Activated CD4-positive, alpha-beta memory T cell treated with anti-CD3 and anti-CD28 coated beads, Interleukin-2, amount 10 ng/mL, durations not matched to agents 7 days and 5 days (primary cell): ENCODE measurements around the gene LST1. TPM values are rescaled to one million over a fixed set of nuclear protein-coding genes. Genes with fewer than 3 reads are reported as not detected.
A peak's percentile ranks its signal among the peaks of the same experiment; 100 is the strongest.

Experiments
- CTCF ChIA-PET: fragments of 350-600 bp; sonication (Branson Sonifier 250); formaldehyde crosslinking; loops from one replicate; lab custom pipeline; 2021; ENCODE audit warnings: antibody characterized with exemption, inconsistent platforms; lab: Charles Lee
- POLR2A ChIA-PET: fragments of 350-600 bp; sonication (Branson Sonifier 250); formaldehyde crosslinking; loops from one replicate; lab custom pipeline; 2021; ENCODE audit warnings: antibody characterized with exemption; lab: Charles Lee
- DNase-seq: peaks from one replicate; pipeline ENCODE4 v3.0.0-alpha.2; 2020
- H3K27ac Mint-ChIP-seq: one replicate; pipeline ENCODE4 v1.8.0; 2021; ENCODE audit warnings: mild to moderate bottlenecking, mixed read lengths
- H3K27me3 Mint-ChIP-seq: one replicate; pipeline ENCODE4 v1.8.0; 2021; ENCODE audit warnings: mixed read lengths
- H3K36me3 Mint-ChIP-seq: one replicate; pipeline ENCODE4 v1.8.0; 2021; ENCODE audit warnings: low read depth, mixed read lengths
- H3K4me1 Mint-ChIP-seq: one replicate; pipeline ENCODE4 v1.8.0; 2021; ENCODE audit warnings: mixed read lengths
- H3K4me3 Mint-ChIP-seq: one replicate; pipeline ENCODE4 v1.8.0; 2021; ENCODE audit warnings: mild to moderate bottlenecking, mixed read lengths
- H3K9me3 Mint-ChIP-seq: one replicate; pipeline ENCODE4 v1.8.0; 2021; ENCODE audit warnings: mixed read lengths
- total RNA-seq, 2 experiments: library from RNA; stranded (reverse); gene quantifications; one replicate each; pipeline ENCODE4 v1.2.3, GENCODE V29; 2021

Gene LST1
- total RNA-seq, 2 experiments from 2014 or later = 69.8 to 74.5 TPM

DNA sequence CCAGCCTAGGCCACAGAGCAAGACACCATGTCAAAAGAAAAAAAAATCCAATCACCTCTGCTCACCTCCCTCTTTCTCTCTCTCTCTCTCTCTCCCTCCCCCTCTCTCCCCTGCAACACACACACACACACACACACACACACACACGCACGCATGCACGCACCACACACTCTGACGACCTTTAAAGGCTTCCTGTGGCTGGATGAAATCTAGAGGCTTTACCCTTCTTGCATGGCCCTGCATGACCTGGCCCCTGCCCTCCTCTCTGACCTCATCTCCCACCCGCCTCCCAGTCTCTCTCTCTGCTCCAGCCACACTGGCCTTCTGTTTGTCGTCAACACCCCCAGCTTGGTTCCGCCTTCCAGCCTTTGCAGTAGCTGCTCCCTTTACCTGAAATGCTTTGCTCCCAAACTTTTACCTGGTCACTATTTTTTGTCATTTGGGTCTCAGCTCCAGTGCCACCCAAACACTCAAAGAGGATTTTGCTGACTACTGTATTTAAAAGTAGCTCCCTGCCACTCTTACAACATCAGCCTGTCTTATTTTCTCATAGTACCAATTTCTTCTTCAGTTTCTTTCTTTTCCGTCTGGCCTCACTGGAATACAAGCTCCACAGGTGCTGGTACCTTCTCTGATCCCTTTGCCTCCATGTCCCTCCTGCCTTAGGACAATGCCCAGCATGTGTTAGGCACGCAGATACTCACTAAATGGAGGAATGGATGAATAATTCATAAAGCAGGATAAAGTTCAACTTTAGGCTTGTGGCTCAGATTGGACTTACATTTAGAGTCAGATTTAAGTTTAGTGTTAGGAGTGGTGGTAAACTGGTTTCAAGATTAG, 18.3 kb upstream of the LST1 start:
- Mint-ChIP-seq H3K4me3 (peak overlapping the region; percentile 4), H3K4me1 (peaks cover 64% of the 10 kb centered on the region), H3K27ac (peak overlapping the region; percentile 66), H3K36me3 (peaks cover 28% of the 10 kb centered on the region), H3K27me3 (peaks cover 47% of the 10 kb centered on the region), H3K9me3 (no peaks in the 10 kb centered on the region)
- ChIA-PET POLR2A (interaction anchor here (0.8 to 36.9 kb wide), 7 partner anchors 5 to 295 kb away, joined by 3 to 1578 read pairs (median 7); partner anchors contain the start of genes ATP6V1G2, DDX39B, LST1 and LTA), CTCF (interaction anchor here (0.9 to 5.4 kb wide), 8 partner anchors 9 to 30 kb away, joined by 3 to 63 read pairs (median 8); partner anchors contain the start of genes DDX39B, LST1, LTB and NCR3)
- no peak for DNase-seq

DNA sequence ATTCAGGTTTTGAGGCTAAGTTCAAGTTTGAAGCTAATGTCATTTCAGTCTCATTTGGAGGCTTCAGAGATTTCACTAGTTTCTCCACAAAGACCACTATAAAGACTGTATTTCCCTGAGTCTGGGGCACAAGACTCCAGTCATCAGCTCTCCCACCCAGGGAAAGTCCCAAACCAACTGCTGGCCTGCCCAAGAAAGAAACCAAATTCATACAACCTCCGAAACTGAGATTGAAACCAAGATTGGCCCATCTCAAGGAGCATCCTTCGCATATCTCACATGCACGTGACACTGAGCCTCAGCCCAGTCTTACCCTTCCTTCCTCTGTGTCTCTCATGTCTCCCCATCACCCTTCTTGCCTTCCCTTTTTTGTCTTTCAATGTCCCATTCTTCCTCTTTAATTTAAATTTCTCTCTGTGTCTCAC, 17.5 kb upstream of the LST1 start:
- Mint-ChIP-seq H3K4me1 (peaks cover 69% of the 10 kb centered on the region), H3K9me3 (no peaks in the 10 kb centered on the region), H3K36me3 (peaks cover 25% of the 10 kb centered on the region), H3K27ac (peak overlapping the region; percentile 66), H3K4me3 (peak overlapping the region; percentile 23), H3K27me3 (peaks cover 41% of the 10 kb centered on the region)
- CTCF ChIA-PET = interaction anchor here (1.2 to 5.4 kb wide), 7 partner anchors 8 to 29 kb away, joined by 4 to 63 read pairs (median 11); partner anchors contain the start of genes DDX39B, LST1 and LTB
- DNase-seq = peak; percentile 79
- POLR2A ChIA-PET = interaction anchor here (0.8 to 36.9 kb wide), 7 partner anchors 4 to 294 kb away, joined by 3 to 1578 read pairs (median 7); partner anchors contain the start of genes ATP6V1G2, DDX39B, LST1 and LTA

DNA sequence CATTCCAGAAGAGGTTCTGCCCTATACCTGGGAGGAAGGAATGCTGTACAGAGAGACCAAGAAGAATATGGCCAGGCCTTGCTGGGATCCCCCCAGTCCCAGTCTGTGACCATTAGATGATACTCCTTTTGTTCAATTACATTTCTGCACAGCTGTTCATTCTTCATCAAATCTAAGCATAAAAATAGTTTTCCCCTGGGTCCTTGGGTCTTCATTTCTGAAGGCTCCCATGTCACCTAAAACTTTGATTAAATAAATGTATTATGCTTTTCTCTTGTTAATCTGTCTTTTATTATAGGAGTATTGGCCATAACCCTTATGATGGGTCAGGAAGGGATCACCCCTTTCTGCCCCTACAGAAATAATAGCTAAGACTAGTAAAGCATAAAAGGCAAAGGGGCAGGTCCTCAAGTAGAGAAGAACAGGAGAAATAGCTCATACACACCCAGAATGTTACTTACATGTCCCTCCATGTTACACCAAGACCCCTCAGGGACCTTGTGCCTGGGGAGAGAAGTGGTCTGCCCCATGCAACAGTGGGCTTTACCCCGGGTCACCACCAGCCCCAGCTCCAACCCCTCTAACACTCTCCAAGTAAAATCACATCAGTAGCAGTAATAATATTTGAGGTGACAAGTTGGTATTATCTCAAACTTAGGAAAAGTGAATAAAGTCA, 16.1 kb upstream of the LST1 start:
- H3K4me1 Mint-ChIP-seq = peaks cover 76% of the 10 kb centered on the region
- H3K9me3 Mint-ChIP-seq = no peaks in the 10 kb centered on the region
- no peak overlapping the region for H3K27ac Mint-ChIP-seq
- DNase-seq = no peak
- H3K4me3 Mint-ChIP-seq = no peak overlapping the region
- POLR2A ChIA-PET = interaction anchor here (0.9 to 36.9 kb wide), 8 partner anchors 2 to 626 kb away, joined by 3 to 1578 read pairs (median 4); partner anchors contain the start of genes DDX39B, LST1, LTA and LTB
- CTCF ChIA-PET = interaction anchor here (0.7 to 5.4 kb wide), 7 partner anchors 11 to 28 kb away, joined by 3 to 63 read pairs (median 6); partner anchors contain the start of genes LST1, LTB and NCR3
- H3K27me3 Mint-ChIP-seq = peaks cover 33% of the 10 kb centered on the region
- H3K36me3 Mint-ChIP-seq = peaks cover 18% of the 10 kb centered on the region

DNA sequence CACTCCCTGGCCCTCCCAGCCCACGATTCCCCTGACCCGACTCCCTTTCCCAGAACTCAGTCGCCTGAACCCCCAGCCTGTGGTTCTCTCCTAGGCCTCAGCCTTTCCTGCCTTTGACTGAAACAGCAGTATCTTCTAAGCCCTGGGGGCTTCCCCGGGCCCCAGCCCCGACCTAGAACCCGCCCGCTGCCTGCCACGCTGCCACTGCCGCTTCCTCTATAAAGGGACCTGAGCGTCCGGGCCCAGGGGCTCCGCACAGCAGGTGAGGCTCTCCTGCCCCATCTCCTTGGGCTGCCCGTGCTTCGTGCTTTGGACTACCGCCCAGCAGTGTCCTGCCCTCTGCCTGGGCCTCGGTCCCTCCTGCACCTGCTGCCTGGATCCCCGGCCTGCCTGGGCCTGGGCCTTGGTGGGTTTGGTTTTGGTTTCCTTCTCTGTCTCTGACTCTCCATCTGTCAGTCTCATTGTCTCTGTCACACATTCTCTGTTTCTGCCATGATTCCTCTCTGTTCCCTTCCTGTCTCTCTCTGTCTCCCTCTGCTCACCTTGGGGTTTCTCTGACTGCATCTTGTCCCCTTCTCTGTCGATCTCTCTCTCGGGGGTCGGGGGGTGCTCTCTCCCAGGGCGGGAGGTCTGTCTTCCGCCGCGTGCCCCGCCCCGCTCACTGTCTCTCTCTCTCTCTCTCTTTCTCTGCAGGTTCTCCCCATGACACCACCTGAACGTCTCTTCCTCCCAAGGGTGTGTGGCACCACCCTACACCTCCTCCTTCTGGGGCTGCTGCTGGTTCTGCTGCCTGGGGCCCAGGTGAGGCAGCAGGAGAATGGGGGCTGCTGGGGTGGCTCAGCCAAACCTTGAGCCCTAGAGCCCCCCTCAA, 13.8 kb upstream of the LST1 start, which contains the start of gene LTA:
Gene LTA, plus strand, starts transcription at position 249 of the 871 bp plus-strand sequence. Its CDS starts 454 bp downstream, at position 703.
- POLR2A ChIA-PET = interaction anchor here (1.1 to 36.9 kb wide), 8 partner anchors 0 to 165 kb away, joined by 3 to 1578 read pairs (median 108); partner anchors contain the start of genes ATP6V1G2, CLIC1, DDX39B and LST1

DNA sequence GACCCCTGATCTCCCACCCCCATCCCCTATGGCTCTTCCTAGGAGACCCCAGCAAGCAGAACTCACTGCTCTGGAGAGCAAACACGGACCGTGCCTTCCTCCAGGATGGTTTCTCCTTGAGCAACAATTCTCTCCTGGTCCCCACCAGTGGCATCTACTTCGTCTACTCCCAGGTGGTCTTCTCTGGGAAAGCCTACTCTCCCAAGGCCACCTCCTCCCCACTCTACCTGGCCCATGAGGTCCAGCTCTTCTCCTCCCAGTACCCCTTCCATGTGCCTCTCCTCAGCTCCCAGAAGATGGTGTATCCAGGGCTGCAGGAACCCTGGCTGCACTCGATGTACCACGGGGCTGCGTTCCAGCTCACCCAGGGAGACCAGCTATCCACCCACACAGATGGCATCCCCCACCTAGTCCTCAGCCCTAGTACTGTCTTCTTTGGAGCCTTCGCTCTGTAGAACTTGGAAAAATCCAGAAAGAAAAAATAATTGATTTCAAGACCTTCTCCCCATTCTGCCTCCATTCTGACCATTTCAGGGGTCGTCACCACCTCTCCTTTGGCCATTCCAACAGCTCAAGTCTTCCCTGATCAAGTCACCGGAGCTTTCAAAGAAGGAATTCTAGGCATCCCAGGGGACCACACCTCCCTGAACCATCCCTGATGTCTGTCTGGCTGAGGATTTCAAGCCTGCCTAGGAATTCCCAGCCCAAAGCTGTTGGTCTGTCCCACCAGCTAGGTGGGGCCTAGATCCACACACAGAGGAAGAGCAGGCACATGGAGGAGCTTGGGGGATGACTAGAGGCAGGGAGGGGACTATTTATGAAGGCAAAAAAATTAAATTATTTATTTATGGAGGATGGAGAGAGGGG, 12.6 kb upstream of the LST1 start:
- CTCF ChIA-PET = interaction anchor here (1.2 to 18.7 kb wide), 6 partner anchors 11 to 289 kb away, joined by 3 to 640 read pairs (median 49); partner anchors contain the start of genes ATP6V1G2, DDX39B, LST1 and LTB
- H3K36me3 Mint-ChIP-seq = peaks cover 37% of the 10 kb centered on the region

More for the DNA sequence above, 13.8 kb upstream of the LST1 start, which contains the start of gene LTA:
- no peaks in the 10 kb centered on the region for H3K9me3 Mint-ChIP-seq
- peak within 1 kb of the TSS; percentile 94 for H3K4me3 Mint-ChIP-seq
- peaks cover 32% of the 10 kb centered on the region for H3K36me3 Mint-ChIP-seq
- peaks cover 87% of the 10 kb centered on the region for H3K4me1 Mint-ChIP-seq
- H3K27ac Mint-ChIP-seq = peak within 1 kb of the TSS; percentile 96
- peaks cover 22% of the 10 kb centered on the region for H3K27me3 Mint-ChIP-seq
- CTCF ChIA-PET = interaction anchor here (5.1 to 18.7 kb wide), 5 partner anchors 10 to 26 kb away, joined by 53 to 640 read pairs (median 70); partner anchors contain the start of genes ATP6V1G2, DDX39B, LST1 and LTB
- peak; percentile 79 for DNase-seq

DNA sequence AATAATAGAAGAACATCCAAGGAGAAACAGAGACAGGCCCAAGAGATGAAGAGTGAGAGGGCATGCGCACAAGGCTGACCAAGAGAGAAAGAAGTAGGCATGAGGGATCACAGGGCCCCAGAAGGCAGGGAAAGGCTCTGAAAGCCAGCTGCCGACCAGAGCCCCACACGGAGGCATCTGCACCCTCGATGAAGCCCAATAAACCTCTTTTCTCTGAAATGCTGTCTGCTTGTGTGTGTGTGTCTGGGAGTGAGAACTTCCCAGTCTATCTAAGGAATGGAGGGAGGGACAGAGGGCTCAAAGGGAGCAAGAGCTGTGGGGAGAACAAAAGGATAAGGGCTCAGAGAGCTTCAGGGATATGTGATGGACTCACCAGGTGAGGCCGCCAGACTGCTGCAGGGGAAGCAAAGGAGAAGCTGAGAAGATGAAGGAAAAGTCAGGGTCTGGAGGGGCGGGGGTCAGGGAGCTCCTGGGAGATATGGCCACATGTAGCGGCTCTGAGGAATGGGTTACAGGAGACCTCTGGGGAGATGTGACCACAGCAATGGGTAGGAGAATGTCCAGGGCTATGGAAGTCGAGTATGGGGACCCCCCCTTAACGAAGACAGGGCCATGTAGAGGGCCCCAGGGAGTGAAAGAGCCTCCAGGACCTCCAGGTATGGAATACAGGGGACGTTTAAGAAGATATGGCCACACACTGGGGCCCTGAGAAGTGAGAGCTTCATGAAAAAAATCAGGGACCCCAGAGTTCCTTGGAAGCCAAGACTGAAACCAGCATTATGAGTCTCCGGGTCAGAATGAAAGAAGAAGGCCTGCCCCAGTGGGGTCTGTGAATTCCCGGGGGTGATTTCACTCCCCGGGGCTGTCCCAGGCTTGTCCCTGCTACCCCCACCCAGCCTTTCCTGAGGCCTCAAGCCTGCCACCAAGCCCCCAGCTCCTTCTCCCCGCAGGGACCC, 11.7 kb upstream of the LST1 start:
- DNase-seq = no peak
- POLR2A ChIA-PET = interaction anchor here (0.5 to 36.9 kb wide), 18 partner anchors 2 to 1398 kb away, joined by 3 to 1578 read pairs (median 9); partner anchors contain the start of genes ATP6V1G2, BAG6, CLIC1 and CSNK2B
- Mint-ChIP-seq H3K4me1 (peaks cover 80% of the 10 kb centered on the region), H3K36me3 (peaks cover 46% of the 10 kb centered on the region), H3K4me3 (peak overlapping the region; percentile 94), H3K27me3 (peaks cover 10% of the 10 kb centered on the region), H3K27ac (peak overlapping the region; percentile 96), H3K9me3 (no peaks in the 10 kb centered on the region)
- CTCF ChIA-PET = interaction anchor here (0.7 to 18.7 kb wide), 9 partner anchors 10 to 288 kb away, joined by 3 to 640 read pairs (median 7); partner anchors contain the start of genes ATP6V1G2, DDX39B, LST1 and LTB

More for the DNA sequence above, 12.6 kb upstream of the LST1 start:
- peaks cover 80% of the 10 kb centered on the region for H3K4me1 Mint-ChIP-seq
- peak overlapping the region; percentile 94 for H3K4me3 Mint-ChIP-seq
- POLR2A ChIA-PET = interaction anchor here (0.7 to 36.9 kb wide), 11 partner anchors 1 to 1398 kb away, joined by 3 to 1578 read pairs (median 51); partner anchors contain the start of genes ATP6V1G2, CLIC1, DDX39B and LST1
- H3K9me3 Mint-ChIP-seq = no peaks in the 10 kb centered on the region
- peaks cover 14% of the 10 kb centered on the region for H3K27me3 Mint-ChIP-seq
- no peak for DNase-seq
- peak overlapping the region; percentile 96 for H3K27ac Mint-ChIP-seq

DNA sequence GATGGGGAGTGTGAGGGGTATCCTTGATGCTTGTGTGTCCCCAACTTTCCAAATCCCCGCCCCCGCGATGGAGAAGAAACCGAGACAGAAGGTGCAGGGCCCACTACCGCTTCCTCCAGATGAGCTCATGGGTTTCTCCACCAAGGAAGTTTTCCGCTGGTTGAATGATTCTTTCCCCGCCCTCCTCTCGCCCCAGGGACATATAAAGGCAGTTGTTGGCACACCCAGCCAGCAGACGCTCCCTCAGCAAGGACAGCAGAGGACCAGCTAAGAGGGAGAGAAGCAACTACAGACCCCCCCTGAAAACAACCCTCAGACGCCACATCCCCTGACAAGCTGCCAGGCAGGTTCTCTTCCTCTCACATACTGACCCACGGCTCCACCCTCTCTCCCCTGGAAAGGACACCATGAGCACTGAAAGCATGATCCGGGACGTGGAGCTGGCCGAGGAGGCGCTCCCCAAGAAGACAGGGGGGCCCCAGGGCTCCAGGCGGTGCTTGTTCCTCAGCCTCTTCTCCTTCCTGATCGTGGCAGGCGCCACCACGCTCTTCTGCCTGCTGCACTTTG, 10.7 kb upstream of the LST1 start, which contains the start of gene TNF:
Gene TNF, plus strand, starts transcription at position 231 of the 567 bp plus-strand sequence. Its CDS starts 177 bp downstream, at position 408.
- ChIA-PET CTCF (interaction anchor here (0.7 to 18.7 kb wide), 8 partner anchors 9 to 260 kb away, joined by 3 to 640 read pairs (median 18); partner anchors contain the start of genes ATP6V1G2, DDX39B, LST1 and LTB), POLR2A (interaction anchor here (0.6 to 36.9 kb wide), 20 partner anchors 3 to 1396 kb away, joined by 3 to 1578 read pairs (median 6); partner anchors contain the start of genes ATP6V1G2, BAG6, C6orf47 and CLIC1)
- Mint-ChIP-seq H3K9me3 (no peaks in the 10 kb centered on the region), H3K27me3 (peaks cover 2% of the 10 kb centered on the region), H3K36me3 (peaks cover 56% of the 10 kb centered on the region), H3K4me3 (peak within 1 kb of the TSS; percentile 94), H3K4me1 (peaks cover 73% of the 10 kb centered on the region), H3K27ac (peak within 1 kb of the TSS; percentile 96)
- peak; percentile 91 for DNase-seq

DNA sequence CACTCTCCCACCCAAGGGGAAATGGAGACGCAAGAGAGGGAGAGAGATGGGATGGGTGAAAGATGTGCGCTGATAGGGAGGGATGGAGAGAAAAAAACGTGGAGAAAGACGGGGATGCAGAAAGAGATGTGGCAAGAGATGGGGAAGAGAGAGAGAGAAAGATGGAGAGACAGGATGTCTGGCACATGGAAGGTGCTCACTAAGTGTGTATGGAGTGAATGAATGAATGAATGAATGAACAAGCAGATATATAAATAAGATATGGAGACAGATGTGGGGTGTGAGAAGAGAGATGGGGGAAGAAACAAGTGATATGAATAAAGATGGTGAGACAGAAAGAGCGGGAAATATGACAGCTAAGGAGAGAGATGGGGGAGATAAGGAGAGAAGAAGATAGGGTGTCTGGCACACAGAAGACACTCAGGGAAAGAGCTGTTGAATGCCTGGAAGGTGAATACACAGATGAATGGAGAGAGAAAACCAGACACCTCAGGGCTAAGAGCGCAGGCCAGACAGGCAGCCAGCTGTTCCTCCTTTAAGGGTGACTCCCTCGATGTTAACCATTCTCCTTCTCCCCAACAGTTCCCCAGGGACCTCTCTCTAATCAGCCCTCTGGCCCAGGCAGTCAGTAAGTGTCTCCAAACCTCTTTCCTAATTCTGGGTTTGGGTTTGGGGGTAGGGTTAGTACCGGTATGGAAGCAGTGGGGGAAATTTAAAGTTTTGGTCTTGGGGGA, 10.0 kb upstream of the LST1 start:
- H3K4me1 Mint-ChIP-seq = peaks cover 69% of the 10 kb centered on the region
- H3K36me3 Mint-ChIP-seq = peaks cover 61% of the 10 kb centered on the region
- H3K27me3 Mint-ChIP-seq = no peaks in the 10 kb centered on the region
- POLR2A ChIA-PET = interaction anchor here (0.6 to 36.9 kb wide), 20 partner anchors 4 to 1395 kb away, joined by 3 to 1578 read pairs (median 6); partner anchors contain the start of genes ATP6V1G2, BAG6, C6orf47 and CLIC1
- CTCF ChIA-PET = interaction anchor here (0.8 to 18.7 kb wide), 8 partner anchors 8 to 259 kb away, joined by 3 to 640 read pairs (median 20); partner anchors contain the start of genes ATP6V1G2, DDX39B, LST1 and LTB
- H3K9me3 Mint-ChIP-seq = no peaks in the 10 kb centered on the region
- peak overlapping the region; percentile 94 for H3K4me3 Mint-ChIP-seq
- peak overlapping the region; percentile 96 for H3K27ac Mint-ChIP-seq
- DNase-seq = no peak
